Astrocyte (in vitro differentiated cells and primary cell): ENCODE measurements around the gene PTPN13.

Experiments
- EZH2 ChIP-seq: IDR thresholded peaks from 2 replicates; pipeline ENCODE4 v1.6.1; 2012; ENCODE audit warnings: mild to moderate bottlenecking, low read length, inconsistent platforms; ENCODE audit not compliant: insufficient read depth
- TF ChIP-seq, protein P1 (sequence below): IDR thresholded peaks from 2 replicates; pipeline ENCODE4 v1.5.1; 2011; ENCODE audit warnings: low read depth, mild to moderate bottlenecking, inconsistent platforms, low read length, moderate library complexity; ENCODE audit not compliant: insufficient read depth

- TF ChIP-seq, protein P1, sequence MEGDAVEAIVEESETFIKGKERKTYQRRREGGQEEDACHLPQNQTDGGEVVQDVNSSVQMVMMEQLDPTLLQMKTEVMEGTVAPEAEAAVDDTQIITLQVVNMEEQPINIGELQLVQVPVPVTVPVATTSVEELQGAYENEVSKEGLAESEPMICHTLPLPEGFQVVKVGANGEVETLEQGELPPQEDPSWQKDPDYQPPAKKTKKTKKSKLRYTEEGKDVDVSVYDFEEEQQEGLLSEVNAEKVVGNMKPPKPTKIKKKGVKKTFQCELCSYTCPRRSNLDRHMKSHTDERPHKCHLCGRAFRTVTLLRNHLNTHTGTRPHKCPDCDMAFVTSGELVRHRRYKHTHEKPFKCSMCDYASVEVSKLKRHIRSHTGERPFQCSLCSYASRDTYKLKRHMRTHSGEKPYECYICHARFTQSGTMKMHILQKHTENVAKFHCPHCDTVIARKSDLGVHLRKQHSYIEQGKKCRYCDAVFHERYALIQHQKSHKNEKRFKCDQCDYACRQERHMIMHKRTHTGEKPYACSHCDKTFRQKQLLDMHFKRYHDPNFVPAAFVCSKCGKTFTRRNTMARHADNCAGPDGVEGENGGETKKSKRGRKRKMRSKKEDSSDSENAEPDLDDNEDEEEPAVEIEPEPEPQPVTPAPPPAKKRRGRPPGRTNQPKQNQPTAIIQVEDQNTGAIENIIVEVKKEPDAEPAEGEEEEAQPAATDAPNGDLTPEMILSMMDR: no peak
- TF ChIP-seq EZH2: no peak
These were observed 123.5 kb downstream of the PTPN13 start for GRCh38 chr4:86717651-86718050.
